DMS53 treated with DMSO at 0.1 percent for 48 hours (cell line): ENCODE measurements around the gene SEC14L1.
A peak's percentile ranks its signal among the peaks of the same experiment; 100 is the strongest.
"Not testable (repeated sequence)": the region's sequence is repeated elsewhere in the genome, so short reads cannot be mapped to it uniquely, and the experiment has no call there.

ENCODE experiments used
- DNase-seq: peaks from one replicate; lab custom pipeline; 2025; ENCODE audit not compliant: unreplicated experiment; lab: John Stamatoyannopoulos, UW

The SEC14L1 gene

GRCh38 chr17:77140166-77140877, 447 bp upstream of the SEC14L1 start:
- DNase-seq: peak; percentile 93

GRCh38 chr17:77141846-77142449, 1.2 kb downstream of the SEC14L1 start:
- DNase-seq: no peak

GRCh38 chr17:77142689-77143088, 1.9 kb downstream of the SEC14L1 start:
- DNase-seq: no peak

- DNase-seq: no peak
Observed at GRCh38 chr17:77143306-77143705, 2.5 kb downstream of the SEC14L1 start.

- DNase-seq: peak; percentile 44
Observed at GRCh38 chr17:77144227-77144626, 3.5 kb downstream of the SEC14L1 start.

GRCh38 chr17:77145224-77145611, 4.4 kb downstream of the SEC14L1 start:
- no peak for DNase-seq

- no peak for DNase-seq
Observed at GRCh38 chr17:77145612-77146245, 5.0 kb downstream of the SEC14L1 start.

- DNase-seq: no peak
Observed at GRCh38 chr17:77146246-77146632, 5.5 kb downstream of the SEC14L1 start.

GRCh38 chr17:77146882-77147281, 6.1 kb downstream of the SEC14L1 start:
- no peak for DNase-seq

- no peak for DNase-seq
Observed at GRCh38 chr17:77147357-77147801, 6.6 kb downstream of the SEC14L1 start.

- no peak for DNase-seq
Observed at GRCh38 chr17:77148077-77148939, 7.5 kb downstream of the SEC14L1 start.

- no peak for DNase-seq
Observed at GRCh38 chr17:77148940-77149510, 8.3 kb downstream of the SEC14L1 start.

- DNase-seq: no peak
Observed at GRCh38 chr17:77150196-77150595, 9.4 kb downstream of the SEC14L1 start.

GRCh38 chr17:77151186-77151585, 10.4 kb downstream of the SEC14L1 start:
- DNase-seq: no peak

GRCh38 chr17:77152056-77152455, 11.3 kb downstream of the SEC14L1 start:
- DNase-seq: not testable (repeated sequence)

GRCh38 chr17:77153472-77153871, 12.7 kb downstream of the SEC14L1 start:
- DNase-seq: no peak

GRCh38 chr17:77153999-77154586, 13.3 kb downstream of the SEC14L1 start:
- DNase-seq: no peak

GRCh38 chr17:77155125-77155524, 14.4 kb downstream of the SEC14L1 start:
- no peak for DNase-seq

GRCh38 chr17:77157766-77158165, 17.0 kb downstream of the SEC14L1 start:
- DNase-seq: not testable (repeated sequence)

- DNase-seq: peak; percentile 39
Observed at GRCh38 chr17:77160091-77160874, 19.5 kb downstream of the SEC14L1 start.
